T-helper 1 cell treated with Interleukin-12 subunit alpha and Interleukin-12 subunit beta and Interleukin-4 antibody, amounts not matched to agents 30 ng/mL and 1 ng/mL, for 36 hours (primary cell): Measurements from ENCODE around the gene SLC44A1. TPM values are rescaled to one million over a fixed set of nuclear protein-coding genes. Genes with fewer than 3 reads are reported as not detected.

Source experiments
- intact Hi-C: fragments of 100-400 bp; cut with micrococcal nuclease; formaldehyde crosslinking; loops from one replicate; pipeline ENCODE4 v1.15.1; 2024
- total RNA-seq: library from RNA; stranded (reverse); gene quantifications from 2 replicates; pipeline ENCODE4 v1.2.3, GENCODE V29; 2022

The SLC44A1 gene
- total RNA-seq, 1 donor from 2014 or later, result 8.7 TPM

- intact Hi-C loops, result loop anchor here (5.0 kb wide), 3 partner anchors 482 to 1833 kb away; partner anchors contain the start of genes RAD23B and SMC2
Measured at GRCh38 chr9:105449081-105449480, 204.6 kb downstream of the SLC44A1 start.

GRCh38 chr9:105452185-105452584 lies 207.7 kb downstream of the SLC44A1 start:
- intact Hi-C loops, result no loop called here

GRCh38 chr9:105455836-105456475 lies 211.5 kb downstream of the SLC44A1 start:
- intact Hi-C loops, result no loop called here

DNA sequence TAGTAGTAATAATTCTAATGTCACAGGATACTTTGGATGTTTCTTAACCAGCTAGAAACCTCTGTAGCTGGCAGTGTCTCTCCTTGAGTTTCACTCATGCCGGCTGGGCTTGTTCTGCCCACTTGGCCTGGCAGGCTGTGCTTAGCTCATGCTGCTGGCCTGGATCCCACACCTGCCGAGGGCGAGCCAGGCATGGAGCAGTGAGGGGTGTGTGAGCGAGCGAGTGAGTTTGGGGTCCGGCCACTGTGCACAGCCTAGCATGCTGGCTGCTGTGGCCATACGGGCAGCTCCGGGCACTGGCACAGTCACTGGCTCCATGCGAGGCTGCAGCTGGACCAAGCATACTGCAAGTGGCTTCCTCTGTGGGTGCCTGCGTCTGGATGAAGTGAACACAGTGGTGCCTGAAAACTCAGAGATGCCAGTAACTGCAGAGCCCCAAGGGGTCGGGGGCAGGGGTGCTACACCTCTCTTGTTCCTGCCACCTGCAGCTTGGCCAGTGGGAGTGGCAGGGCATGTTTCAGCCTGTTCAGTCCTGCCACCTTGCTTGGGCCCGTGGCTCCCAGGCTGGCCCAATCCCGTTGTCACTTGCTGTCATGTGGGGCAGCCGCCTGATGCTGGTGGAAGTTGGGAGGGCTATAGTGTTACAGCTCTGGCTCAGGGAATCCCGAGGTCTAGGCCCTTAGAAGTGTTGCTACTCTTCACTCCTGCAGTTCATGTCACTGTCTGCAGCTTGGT lies 213.3 kb downstream of the SLC44A1 start:
- intact Hi-C loops, result no loop called here

GRCh38 chr9:105458404-105458803 lies 214.0 kb downstream of the SLC44A1 start:
- intact Hi-C loops, result no loop called here

DNA sequence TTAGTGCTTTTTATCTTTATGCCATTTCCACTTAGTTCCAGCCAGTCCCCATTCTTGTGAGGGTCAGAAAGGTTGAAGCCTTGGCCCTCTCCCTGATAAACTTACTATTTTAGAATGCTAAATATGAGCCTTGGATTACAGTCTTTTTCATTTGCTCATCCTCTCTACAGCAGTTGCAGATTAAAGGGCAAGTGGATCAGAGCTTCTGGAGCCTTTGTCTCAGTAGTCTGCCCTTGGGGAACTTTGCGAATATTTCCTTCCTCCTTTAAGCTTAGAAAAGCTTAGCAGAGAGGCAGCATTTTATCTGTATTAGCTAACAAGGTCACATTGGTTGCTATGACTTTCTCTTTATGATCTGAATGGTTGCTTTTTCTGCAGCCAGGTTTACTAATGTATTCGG lies 214.9 kb downstream of the SLC44A1 start:
- intact Hi-C loops, result no loop called here

- intact Hi-C loops, result no loop called here
Measured at GRCh38 chr9:105466898-105467455, 222.5 kb downstream of the SLC44A1 start.

DNA sequence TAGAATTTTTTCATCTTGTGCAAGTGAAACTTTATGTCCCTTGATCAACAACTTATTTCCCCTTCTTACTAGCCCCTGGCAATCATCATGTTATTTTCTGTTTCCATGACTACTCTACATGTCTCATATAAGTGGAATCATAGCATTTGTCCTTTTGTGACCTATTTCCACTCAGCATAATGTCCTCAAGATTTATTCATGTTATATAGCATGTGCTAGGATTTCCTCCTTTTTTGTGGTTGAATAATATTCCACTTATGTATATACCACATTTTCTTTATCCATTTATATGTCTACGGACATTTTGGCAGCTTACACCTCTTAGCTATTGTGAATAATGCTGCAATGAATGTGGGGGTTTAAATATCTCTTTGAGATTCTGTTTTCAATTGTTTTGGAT lies 224.4 kb downstream of the SLC44A1 start:
- intact Hi-C loops, result no loop called here

GRCh38 chr9:105473221-105473620 lies 228.8 kb downstream of the SLC44A1 start:
- intact Hi-C loops, result no loop called here

DNA sequence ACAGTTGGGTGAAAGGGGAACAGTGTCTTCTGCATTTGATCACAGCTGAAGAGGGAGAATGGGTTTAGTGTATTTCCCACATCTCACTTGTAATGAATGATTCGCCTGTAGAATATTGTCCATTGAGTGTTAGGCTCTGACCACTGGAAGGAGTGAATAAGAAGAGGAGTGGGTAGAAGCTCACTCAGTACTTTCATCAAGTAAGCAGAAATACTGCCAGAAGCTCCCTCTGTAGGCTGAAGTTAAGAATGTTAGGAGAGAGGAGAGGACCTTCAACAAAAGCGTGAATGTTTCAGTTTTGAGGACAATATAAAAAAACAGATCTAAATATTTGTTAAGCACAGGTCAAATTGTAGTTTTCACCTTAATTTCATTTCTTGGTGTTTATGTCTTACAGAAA lies 230.9 kb downstream of the SLC44A1 start:
- intact Hi-C loops, result no loop called here

- intact Hi-C loops, result no loop called here
Measured at GRCh38 chr9:105479846-105480245, 235.4 kb downstream of the SLC44A1 start.

GRCh38 chr9:105483618-105484017 lies 239.2 kb downstream of the SLC44A1 start:
- intact Hi-C loops, result no loop called here

GRCh38 chr9:105484226-105484625 lies 239.8 kb downstream of the SLC44A1 start:
- intact Hi-C loops, result no loop called here

DNA sequence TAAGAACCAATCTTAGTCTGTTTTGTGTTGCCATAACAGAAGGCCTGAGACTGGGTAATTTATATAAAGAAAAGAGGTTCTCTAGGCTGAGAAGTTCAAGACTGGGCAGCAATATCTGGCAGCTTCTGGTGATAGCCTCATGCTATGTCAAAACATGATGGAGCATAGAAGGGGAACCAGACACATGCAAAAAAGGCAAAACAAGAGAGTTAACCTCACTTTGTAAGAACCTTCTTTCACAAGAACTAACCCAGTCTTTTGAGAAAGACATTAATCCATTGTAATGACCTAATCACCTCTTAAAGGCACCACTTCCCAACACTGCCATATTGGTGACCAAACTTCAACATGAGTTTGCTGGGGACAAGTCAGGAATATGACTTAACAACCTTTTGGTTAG lies 240.7 kb downstream of the SLC44A1 start:
- intact Hi-C loops, result no loop called here

Other genes starting within 250 kb of the SLC44A1 start
- 5.2 and 5.3 TPM in 2 replicates for gene FSD1L, start 203.4 kb downstream of the SLC44A1 start, total RNA-seq